RWPE1 (cell line): Measurements from ENCODE around the gene ATAD3A.

Source experiments
- CTCF ChIA-PET: fragments of 350-600 bp; sonication (Branson Sonifier 250); formaldehyde crosslinking; extraction: SDS; loops from one replicate; lab custom pipeline; 2021; lab: Yijun Ruan, JAX
- POLR2A ChIA-PET: fragments of 400-600 bp; formaldehyde crosslinking; extraction: SDS; loops from one replicate; lab custom pipeline; 2020; ENCODE audit warnings: antibody characterized with exemption; ENCODE audit not compliant: low non-redundant PET; lab: Yijun Ruan, JAX
- DNase-seq: peaks from one replicate; pipeline ENCODE4 v3.0.0; 2012; ENCODE audit warnings: low spot score
- H3K27ac ChIP-seq: fragments of 450-650 bp; 2 replicates; pipeline ENCODE4 v1.5.1; 2017
- CTCF ChIP-seq: fragments of 450-650 bp; conservative IDR thresholded peaks from 2 replicates; pipeline ENCODE4 v1.5.1; 2017; ENCODE audit warnings: low read depth, mild to moderate bottlenecking

The ATAD3A gene

GRCh38 chr1:1578371-1578940 is 66.5 kb downstream of the ATAD3A start:
- no peak overlapping the region for H3K27ac ChIP-seq
- TF ChIP-seq CTCF = no peak
- DNase-seq = no peak
- ChIA-PET POLR2A (interaction anchor here (0.6 kb wide), 1 partner anchor 327 kb away, joined by 5 read pairs; no protein-coding TSS in a partner anchor), CTCF (no interaction called here)

DNA sequence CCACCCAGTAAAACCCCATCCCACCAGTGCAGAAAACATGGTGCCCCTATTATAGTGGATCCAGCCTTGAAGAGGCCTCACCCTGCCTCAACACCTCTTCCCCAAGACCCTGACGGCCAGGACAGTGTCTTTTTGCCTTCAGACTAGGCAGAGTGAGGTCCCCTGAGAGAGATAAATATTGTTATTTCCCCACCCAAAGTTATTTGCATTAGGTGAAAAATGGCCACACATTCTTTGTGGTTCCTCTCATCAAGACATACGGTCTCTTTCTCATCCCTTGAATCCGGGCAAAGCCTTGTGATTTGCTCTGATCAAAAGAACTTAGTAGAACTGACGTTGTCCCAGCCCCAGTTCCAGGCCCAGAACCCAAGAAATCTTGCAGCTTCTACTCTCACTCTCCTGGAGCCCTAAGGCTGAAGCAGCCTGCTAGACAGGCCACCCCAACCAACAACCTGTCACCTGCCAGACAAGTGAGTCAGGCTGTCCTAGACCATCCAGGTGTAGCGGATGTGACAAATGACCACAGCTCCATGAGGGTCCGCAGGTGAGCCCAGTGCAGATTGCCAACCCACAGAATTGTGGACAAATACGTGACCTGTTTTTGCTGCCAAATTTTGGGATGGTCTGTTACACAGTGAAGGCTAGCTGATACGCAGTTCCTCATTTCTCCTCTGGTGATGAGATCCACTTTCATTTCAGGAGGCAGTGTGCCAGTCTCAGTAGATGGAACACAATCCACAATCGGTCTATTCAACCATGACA is 70.8 kb downstream of the ATAD3A start:
- CTCF ChIA-PET = no interaction called here
- POLR2A ChIA-PET = no interaction called here
- no peak for TF ChIP-seq CTCF
- no peak overlapping the region for H3K27ac ChIP-seq
- DNase-seq = no peak

GRCh38 chr1:1583347-1584010 is 71.5 kb downstream of the ATAD3A start:
- TF ChIP-seq CTCF = no peak
- CTCF ChIA-PET = interaction anchor here (0.6 kb wide), 1 partner anchor 369 kb away, joined by 3 read pairs; no protein-coding TSS in a partner anchor
- no peak overlapping the region for H3K27ac ChIP-seq
- POLR2A ChIA-PET = no interaction called here
- DNase-seq = no peak
